HL-60 (cell line): ENCODE results near the gene CRHBP.

ENCODE experiments used
- GABPA ChIP-seq: IDR thresholded peaks from 2 replicates; pipeline ENCODE4 v1.6.1; 2012; ENCODE audit warnings: low read depth
- POLR2AphosphoS5 ChIP-seq: IDR thresholded peaks from 2 replicates; pipeline ENCODE4 v1.6.1; 2012; ENCODE audit warnings: low read depth
- TF ChIP-seq, protein P1 (sequence below): IDR thresholded peaks from one replicate; pipeline ENCODE4 v1.5.1; 2011; ENCODE audit warnings: low read length, control low read depth, inconsistent platforms; ENCODE audit not compliant: insufficient read depth

DNA sequence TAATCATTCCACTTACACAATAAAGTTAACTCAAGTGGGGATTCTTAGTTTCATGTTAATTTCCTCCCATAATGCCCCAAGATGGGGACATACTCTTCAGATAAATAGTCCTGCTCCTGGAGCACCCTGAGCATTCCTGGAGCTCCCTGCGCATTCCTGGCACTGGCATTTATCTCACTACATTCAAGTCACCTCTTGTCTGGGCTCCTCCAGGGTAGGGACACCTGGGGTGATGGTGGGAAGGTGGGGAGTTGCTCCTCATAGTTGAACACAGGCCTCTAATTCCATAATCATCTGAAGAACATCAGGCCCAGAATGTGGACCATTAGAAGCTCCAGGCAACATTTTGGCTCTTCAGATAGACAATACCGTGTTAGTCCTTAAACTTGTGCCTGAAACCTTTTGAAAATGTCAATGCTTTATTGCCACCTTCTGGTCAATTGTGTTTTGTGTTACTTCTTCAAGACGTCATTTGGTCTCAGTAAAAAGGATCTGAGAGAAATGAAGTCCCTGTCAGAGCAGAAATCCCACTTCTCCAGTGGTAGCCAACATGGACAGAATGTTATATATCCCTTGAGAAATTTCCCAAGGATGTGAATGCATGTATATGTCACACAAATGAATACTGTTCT is 63.2 kb downstream of the CRHBP start:
- TF ChIP-seq, protein P1, sequence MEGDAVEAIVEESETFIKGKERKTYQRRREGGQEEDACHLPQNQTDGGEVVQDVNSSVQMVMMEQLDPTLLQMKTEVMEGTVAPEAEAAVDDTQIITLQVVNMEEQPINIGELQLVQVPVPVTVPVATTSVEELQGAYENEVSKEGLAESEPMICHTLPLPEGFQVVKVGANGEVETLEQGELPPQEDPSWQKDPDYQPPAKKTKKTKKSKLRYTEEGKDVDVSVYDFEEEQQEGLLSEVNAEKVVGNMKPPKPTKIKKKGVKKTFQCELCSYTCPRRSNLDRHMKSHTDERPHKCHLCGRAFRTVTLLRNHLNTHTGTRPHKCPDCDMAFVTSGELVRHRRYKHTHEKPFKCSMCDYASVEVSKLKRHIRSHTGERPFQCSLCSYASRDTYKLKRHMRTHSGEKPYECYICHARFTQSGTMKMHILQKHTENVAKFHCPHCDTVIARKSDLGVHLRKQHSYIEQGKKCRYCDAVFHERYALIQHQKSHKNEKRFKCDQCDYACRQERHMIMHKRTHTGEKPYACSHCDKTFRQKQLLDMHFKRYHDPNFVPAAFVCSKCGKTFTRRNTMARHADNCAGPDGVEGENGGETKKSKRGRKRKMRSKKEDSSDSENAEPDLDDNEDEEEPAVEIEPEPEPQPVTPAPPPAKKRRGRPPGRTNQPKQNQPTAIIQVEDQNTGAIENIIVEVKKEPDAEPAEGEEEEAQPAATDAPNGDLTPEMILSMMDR = no peak
- TF ChIP-seq GABPA (no peak), POLR2AphosphoS5 (no peak)
